ENCODE results near the gene IL5RA. TPM values are rescaled to one million over a fixed set of nuclear protein-coding genes. Genes with fewer than 3 reads are reported as not detected.

IL5RA gene
- total RNA-seq, 5 donors from 2014 or later (not counting 1 experiment from before 2014, with no cell fraction given), result 0.43 to 5.0 (median 0.73) TPM

DNA sequence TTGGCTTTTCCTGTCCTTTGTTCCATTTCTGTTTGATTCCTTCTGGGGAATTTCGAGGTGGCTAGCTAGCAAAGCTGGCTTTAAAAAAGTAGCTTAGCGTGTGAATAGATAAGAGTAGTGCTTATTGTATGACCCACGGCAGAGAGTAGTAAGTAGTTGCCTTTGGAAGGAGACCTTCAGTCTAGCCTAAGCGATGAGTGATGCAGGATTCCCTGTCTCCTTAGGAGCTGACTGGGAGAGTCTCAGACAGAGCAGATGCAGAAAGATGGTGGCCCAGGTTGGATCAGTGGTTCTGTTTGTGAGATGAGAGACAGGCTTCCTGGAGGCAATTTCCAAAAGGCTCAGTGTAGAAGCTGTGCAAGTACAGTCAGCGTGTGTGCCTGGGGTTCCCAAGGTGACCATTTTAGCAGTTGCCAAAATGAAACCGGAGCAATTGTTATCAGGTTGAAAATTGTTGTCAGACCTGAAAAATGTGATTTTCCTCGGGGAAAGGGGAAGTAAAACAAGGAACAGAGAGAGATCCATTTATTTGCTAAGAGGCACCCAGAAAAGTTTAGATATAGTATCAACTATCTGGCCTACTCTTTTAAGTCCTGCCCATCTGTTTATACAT is 681 bp upstream of the IL5RA start:
- H3K36me3 Mint-ChIP-seq, result no peaks in the 10 kb centered on the region
- H3K4me1 ChIP-seq (ENCODE audit: control insufficient read depth in 1 of 2, extremely low read depth in 1 of 2, insufficient read depth in 2 of 2, low read length in 2 of 2), result peaks cover 0 to 8% of the 10 kb centered on the region in 2 experiments
- ChIA-PET CTCF (no interaction called here), POLR2A (no interaction called here)
- H3K9me3 ChIP-seq, result no peaks in the 10 kb centered on the region
- peak overlapping the region; percentile 66 for H3K27ac ChIP-seq (ENCODE audit: low read length)
- H3K4me3 ChIP-seq (ENCODE audit: control insufficient read depth in 1 of 2, extremely low read depth in 1 of 2, low read length in 1 of 2), result no peak overlapping the region
- no peaks in the 10 kb centered on the region for H3K9me3 Mint-ChIP-seq
- no peaks in the 10 kb centered on the region for H3K36me3 ChIP-seq (ENCODE audit: control insufficient read depth in 2 of 2, extremely low read depth in 1 of 2, insufficient read depth in 1 of 2, low read length in 1 of 2)
- WGBS (ENCODE audit: insufficient coverage), result 85% methylated on average over 5 of the region's 7 CpGs
- ATAC-seq (replicated peaks in 1 of 4), result no peak
- H3K27ac Mint-ChIP-seq, result peak overlapping the region; percentile 84 to 91
- peaks cover 0 to 4% of the 10 kb centered on the region in 2 donors for H3K27me3 Mint-ChIP-seq
- H3K4me1 Mint-ChIP-seq, result peaks cover 6 to 29% (median 17%) of the 10 kb centered on the region in 3 donors
- H3K4me3 Mint-ChIP-seq, result no peak overlapping the region
- DNase-seq, result peak in 1 of 35 experiments; percentile 8
- peaks cover 0 to 6% of the 10 kb centered on the region in 2 experiments for H3K27me3 ChIP-seq (replicated peaks in 1 of 2; ENCODE audit: control insufficient read depth in 2 of 2, extremely low read depth in 1 of 2, insufficient read depth in 2 of 2, low read length in 1 of 2)

GRCh38 chr3:3109407-3110298 is 521 bp downstream of the IL5RA start:
- Histone ChIP-seq H3K4me1 (ENCODE audit: control insufficient read depth in 1 of 2, extremely low read depth in 1 of 2, insufficient read depth in 2 of 2, low read length in 2 of 2) (peaks cover 0 to 8% of the 10 kb centered on the region in 2 experiments), H3K4me3 (ENCODE audit: control insufficient read depth in 1 of 2, extremely low read depth in 1 of 2, low read length in 1 of 2) (peak overlapping the region in 1 of 2 donors; percentile 19), H3K36me3 (ENCODE audit: control insufficient read depth in 2 of 2, extremely low read depth in 1 of 2, insufficient read depth in 1 of 2, low read length in 1 of 2) (no peaks in the 10 kb centered on the region), H3K9me3 (no peaks in the 10 kb centered on the region), H3K27ac (ENCODE audit: low read length) (peak overlapping the region; percentile 66), H3K27me3 (replicated peaks in 1 of 2; ENCODE audit: control insufficient read depth in 2 of 2, extremely low read depth in 1 of 2, insufficient read depth in 2 of 2, low read length in 1 of 2) (peaks cover 0 to 6% of the 10 kb centered on the region in 2 experiments)
- Mint-ChIP-seq H3K9me3 (no peaks in the 10 kb centered on the region), H3K4me1 (peaks cover 6 to 31% (median 17%) of the 10 kb centered on the region in 3 donors), H3K4me3 (peak overlapping the region in 2 of 3 donors; percentile 45 to 58), H3K27ac (peak overlapping the region; percentile 84 to 91), H3K36me3 (no peaks in the 10 kb centered on the region), H3K27me3 (peaks cover 0 to 5% of the 10 kb centered on the region in 2 donors)
- POLR2A ChIA-PET, result no interaction called here
- ATAC-seq (replicated peaks in 1 of 4), result peak; percentile 20 to 61 (median 42)
- WGBS (ENCODE audit: insufficient coverage), result 50% methylated on average over 2 of the region's 11 CpGs
- CTCF ChIA-PET, result no interaction called here
- DNase-seq, result peak in 2 of 35 experiments; percentile 5 to 33

- peaks cover 0 to 8% of the 10 kb centered on the region in 2 experiments for H3K4me1 ChIP-seq (ENCODE audit: control insufficient read depth in 1 of 2, extremely low read depth in 1 of 2, insufficient read depth in 2 of 2, low read length in 2 of 2)
- ATAC-seq (replicated peaks in 1 of 4), result no peak
- WGBS (ENCODE audit: insufficient coverage), result no CpG with 5 or more reads among the region's 3 CpGs
These were observed 2.3 kb downstream of the IL5RA start for GRCh38 chr3:3107858-3108257.

GRCh38 chr3:3107181-3107580 is 3.0 kb downstream of the IL5RA start:
- no CpG with 5 or more reads among the region's 3 CpGs for WGBS (ENCODE audit: insufficient coverage)
- DNase-seq (no peak), ATAC-seq (replicated peaks in 1 of 4) (no peak)
- Mint-ChIP-seq H3K4me3 (no peak overlapping the region), H3K27me3 (peaks cover 0 to 5% of the 10 kb centered on the region in 2 donors), H3K4me1 (peaks cover 6 to 31% (median 17%) of the 10 kb centered on the region in 3 donors), H3K27ac (no peak overlapping the region), H3K36me3 (no peaks in the 10 kb centered on the region), H3K9me3 (no peaks in the 10 kb centered on the region)
- Histone ChIP-seq H3K27ac (ENCODE audit: low read length) (no peak overlapping the region), H3K4me3 (ENCODE audit: control insufficient read depth in 1 of 2, extremely low read depth in 1 of 2, low read length in 1 of 2) (no peak overlapping the region), H3K9me3 (no peaks in the 10 kb centered on the region), H3K36me3 (ENCODE audit: control insufficient read depth in 2 of 2, extremely low read depth in 1 of 2, insufficient read depth in 1 of 2, low read length in 1 of 2) (no peaks in the 10 kb centered on the region), H3K4me1 (ENCODE audit: control insufficient read depth in 1 of 2, extremely low read depth in 1 of 2, insufficient read depth in 2 of 2, low read length in 2 of 2) (peaks cover 0 to 8% of the 10 kb centered on the region in 2 experiments), H3K27me3 (replicated peaks in 1 of 2; ENCODE audit: control insufficient read depth in 2 of 2, extremely low read depth in 1 of 2, insufficient read depth in 2 of 2, low read length in 1 of 2) (no peaks in the 10 kb centered on the region)
- POLR2A ChIA-PET, result interaction anchor here in 1 of 2 donors (0.6 kb wide), 1 partner anchor 508 kb away, joined by 3 read pairs; no protein-coding TSS in a partner anchor
- CTCF ChIA-PET, result no interaction called here

More at GRCh38 chr3:3107858-3108257, 2.3 kb downstream of the IL5RA start:
- ChIA-PET POLR2A (no interaction called here), CTCF (no interaction called here)
- no peak overlapping the region for H3K4me3 ChIP-seq (ENCODE audit: control insufficient read depth in 1 of 2, extremely low read depth in 1 of 2, low read length in 1 of 2)
- peaks cover 0 to 5% of the 10 kb centered on the region in 2 donors for H3K27me3 Mint-ChIP-seq
- H3K27me3 ChIP-seq (replicated peaks in 1 of 2; ENCODE audit: control insufficient read depth in 2 of 2, extremely low read depth in 1 of 2, insufficient read depth in 2 of 2, low read length in 1 of 2), result no peaks in the 10 kb centered on the region
- no peaks in the 10 kb centered on the region for H3K9me3 ChIP-seq
- no peaks in the 10 kb centered on the region for H3K36me3 Mint-ChIP-seq
- H3K4me3 Mint-ChIP-seq, result no peak overlapping the region
- H3K27ac ChIP-seq (ENCODE audit: low read length), result no peak overlapping the region
- no peaks in the 10 kb centered on the region for H3K36me3 ChIP-seq (ENCODE audit: control insufficient read depth in 2 of 2, extremely low read depth in 1 of 2, insufficient read depth in 1 of 2, low read length in 1 of 2)
- H3K4me1 Mint-ChIP-seq, result peaks cover 6 to 31% (median 17%) of the 10 kb centered on the region in 3 donors
- no peaks in the 10 kb centered on the region for H3K9me3 Mint-ChIP-seq
- H3K27ac Mint-ChIP-seq, result no peak overlapping the region
- DNase-seq, result no peak

- Histone ChIP-seq H3K4me3 (ENCODE audit: control insufficient read depth in 1 of 2, extremely low read depth in 1 of 2, low read length in 1 of 2) (no peak overlapping the region), H3K27me3 (replicated peaks in 1 of 2; ENCODE audit: control insufficient read depth in 2 of 2, extremely low read depth in 1 of 2, insufficient read depth in 2 of 2, low read length in 1 of 2) (no peaks in the 10 kb centered on the region), H3K27ac (ENCODE audit: low read length) (no peak overlapping the region), H3K9me3 (no peaks in the 10 kb centered on the region), H3K4me1 (ENCODE audit: control insufficient read depth in 1 of 2, extremely low read depth in 1 of 2, insufficient read depth in 2 of 2, low read length in 2 of 2) (peaks cover 0 to 8% of the 10 kb centered on the region in 2 experiments), H3K36me3 (ENCODE audit: control insufficient read depth in 2 of 2, extremely low read depth in 1 of 2, insufficient read depth in 1 of 2, low read length in 1 of 2) (no peaks in the 10 kb centered on the region)
- Mint-ChIP-seq H3K9me3 (no peaks in the 10 kb centered on the region), H3K36me3 (no peaks in the 10 kb centered on the region), H3K27ac (no peak overlapping the region), H3K27me3 (peaks cover 0 to 5% of the 10 kb centered on the region in 2 donors), H3K4me3 (no peak overlapping the region), H3K4me1 (peaks cover 4 to 29% (median 14%) of the 10 kb centered on the region in 3 donors)
- ChIA-PET CTCF (interaction anchor here (0.6 to 0.8 kb wide), 2 partner anchors 12 to 110 kb away, joined by 4 read pairs; no protein-coding TSS in a partner anchor), POLR2A (no interaction called here)
- no CpG with 5 or more reads among the region's 4 CpGs for WGBS (ENCODE audit: insufficient coverage)
- no peak for ATAC-seq (replicated peaks in 1 of 4)
- DNase-seq, result no peak
These were observed 4.4 kb downstream of the IL5RA start for GRCh38 chr3:3105815-3106214.

DNA sequence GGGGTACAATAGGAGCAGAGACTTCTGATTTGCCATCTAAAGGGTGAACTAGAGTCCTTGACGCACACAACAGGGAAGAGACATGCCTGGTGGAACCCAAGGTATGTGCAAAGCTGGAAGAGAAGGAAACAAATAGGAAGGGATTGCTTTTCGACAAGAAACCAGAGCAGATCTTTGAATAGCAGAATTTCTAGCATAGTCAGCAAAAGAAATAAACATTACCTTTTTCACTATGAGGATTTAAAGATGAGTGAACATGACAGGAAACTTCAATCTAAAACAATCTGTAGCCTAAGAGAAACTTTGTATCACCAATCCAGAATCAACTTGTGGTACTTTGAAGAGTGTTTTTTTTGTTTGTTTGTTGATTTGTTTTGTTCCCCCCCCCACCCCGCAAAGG is 4.9 kb downstream of the IL5RA start:
- Histone ChIP-seq H3K4me1 (ENCODE audit: control insufficient read depth in 1 of 2, extremely low read depth in 1 of 2, insufficient read depth in 2 of 2, low read length in 2 of 2) (peaks cover 0 to 2% of the 10 kb centered on the region in 2 experiments), H3K9me3 (no peaks in the 10 kb centered on the region), H3K4me3 (ENCODE audit: control insufficient read depth in 1 of 2, extremely low read depth in 1 of 2, low read length in 1 of 2) (no peak overlapping the region), H3K27me3 (replicated peaks in 1 of 2; ENCODE audit: control insufficient read depth in 2 of 2, extremely low read depth in 1 of 2, insufficient read depth in 2 of 2, low read length in 1 of 2) (no peaks in the 10 kb centered on the region), H3K27ac (ENCODE audit: low read length) (no peak overlapping the region), H3K36me3 (ENCODE audit: control insufficient read depth in 2 of 2, extremely low read depth in 1 of 2, insufficient read depth in 1 of 2, low read length in 1 of 2) (no peaks in the 10 kb centered on the region)
- Mint-ChIP-seq H3K4me1 (peaks cover 0 to 23% (median 8%) of the 10 kb centered on the region in 3 donors), H3K27ac (no peak overlapping the region), H3K27me3 (peaks cover 0 to 5% of the 10 kb centered on the region in 2 donors), H3K36me3 (no peaks in the 10 kb centered on the region), H3K4me3 (no peak overlapping the region), H3K9me3 (no peaks in the 10 kb centered on the region)
- ATAC-seq (replicated peaks in 1 of 4) (no peak), DNase-seq (no peak)
- POLR2A ChIA-PET, result no interaction called here
- CTCF ChIA-PET, result interaction anchor here in 1 of 2 donors (0.6 kb wide), 1 partner anchor 111 kb away, joined by 4 read pairs; no protein-coding TSS in a partner anchor
- WGBS (ENCODE audit: insufficient coverage), result no CpG with 5 or more reads among the region's 3 CpGs
